COLO668 (cell line): ENCODE data around the gene EXOC4.
"Not testable (repeated sequence)": the region's sequence is repeated elsewhere in the genome, so short reads cannot be mapped to it uniquely, and the experiment has no call there.

Experiments
- DNase-seq: peaks from one replicate; lab custom pipeline; 2025; ENCODE audit not compliant: unreplicated experiment; lab: John Stamatoyannopoulos, UW

The EXOC4 gene

DNA sequence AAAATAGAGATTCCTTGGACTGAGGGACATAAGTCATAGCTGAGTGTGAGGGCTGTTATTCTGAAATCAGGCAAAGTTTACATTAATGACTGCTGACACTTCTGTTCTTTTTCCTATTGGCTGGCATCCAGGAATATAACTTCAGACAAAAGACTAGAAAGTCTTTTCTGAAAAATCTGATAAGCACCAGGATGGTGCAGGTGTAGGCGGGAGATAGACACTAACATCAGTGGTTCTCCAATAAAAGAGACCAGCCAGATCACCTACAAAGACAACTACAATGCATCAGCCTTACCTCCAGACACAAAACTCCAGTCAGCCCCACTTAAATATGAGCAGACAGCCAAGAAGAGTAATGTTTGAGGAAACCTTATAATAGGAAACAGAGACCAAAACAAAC is 705.9 kb downstream of the EXOC4 start:
- no peak for DNase-seq

DNA sequence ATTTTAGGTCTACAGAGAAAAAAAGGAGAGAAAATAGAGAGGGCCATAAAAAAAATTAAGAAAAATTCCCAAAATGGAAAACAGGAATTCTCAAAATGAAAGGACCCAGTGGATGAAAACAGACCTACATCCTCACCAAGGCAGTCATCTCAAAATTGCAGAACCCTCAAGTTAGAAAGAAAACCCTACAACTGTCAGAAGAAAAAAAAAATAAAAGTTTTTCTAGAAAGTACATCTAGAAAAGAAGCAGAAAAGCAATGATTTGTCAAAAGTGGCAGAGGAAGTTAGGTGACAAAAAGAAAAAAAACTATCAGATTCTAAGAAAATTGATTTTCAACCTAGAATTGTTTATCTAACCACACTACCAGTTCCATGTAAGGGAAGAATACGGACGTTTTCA is 706.6 kb downstream of the EXOC4 start:
- no peak for DNase-seq

GRCh38 chr7:133961724-133962123 is 708.8 kb downstream of the EXOC4 start:
- no peak for DNase-seq

DNA sequence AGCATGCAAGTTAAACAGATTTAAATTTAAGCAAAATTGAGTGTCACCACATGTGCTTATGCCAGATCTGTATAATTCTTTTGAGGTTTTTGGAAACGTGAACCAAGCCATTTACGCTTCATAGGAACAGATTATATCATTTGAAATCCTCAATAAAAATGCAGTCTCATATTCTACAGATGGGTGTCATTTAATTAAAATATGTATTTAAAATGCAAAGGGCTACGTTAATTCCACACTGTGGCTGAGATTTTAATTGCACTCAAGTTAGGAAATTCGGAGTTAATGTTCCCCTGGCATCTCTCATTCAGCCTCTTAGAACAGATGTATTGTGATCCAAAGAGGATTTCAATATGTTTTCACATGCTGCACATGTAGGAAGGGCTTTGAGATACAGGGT is 709.8 kb downstream of the EXOC4 start:
- no peak for DNase-seq

DNA sequence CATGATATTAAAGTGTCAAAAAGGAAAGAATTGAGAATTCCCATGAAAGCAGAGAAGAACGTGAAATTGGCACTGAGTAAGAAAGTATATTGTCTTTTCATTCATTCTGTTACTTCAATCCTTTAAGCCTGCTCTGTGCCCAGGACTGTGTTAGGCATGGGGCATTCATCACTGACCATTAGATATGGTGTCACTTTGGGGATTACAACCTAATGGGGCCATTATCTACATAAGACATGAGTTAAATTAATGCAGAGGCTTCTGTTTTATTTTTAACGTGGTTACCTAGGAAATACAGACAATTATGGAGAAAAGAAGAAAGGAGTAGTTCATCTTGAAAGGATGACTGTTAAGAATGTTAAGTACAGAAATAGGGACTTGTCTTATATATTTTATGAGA is 710.8 kb downstream of the EXOC4 start:
- DNase-seq: no peak

- no peak for DNase-seq
These were observed 718.7 kb downstream of the EXOC4 start for GRCh38 chr7:133971625-133972024.

- no peak for DNase-seq
These were observed 720.8 kb downstream of the EXOC4 start for GRCh38 chr7:133973710-133974109.

DNA sequence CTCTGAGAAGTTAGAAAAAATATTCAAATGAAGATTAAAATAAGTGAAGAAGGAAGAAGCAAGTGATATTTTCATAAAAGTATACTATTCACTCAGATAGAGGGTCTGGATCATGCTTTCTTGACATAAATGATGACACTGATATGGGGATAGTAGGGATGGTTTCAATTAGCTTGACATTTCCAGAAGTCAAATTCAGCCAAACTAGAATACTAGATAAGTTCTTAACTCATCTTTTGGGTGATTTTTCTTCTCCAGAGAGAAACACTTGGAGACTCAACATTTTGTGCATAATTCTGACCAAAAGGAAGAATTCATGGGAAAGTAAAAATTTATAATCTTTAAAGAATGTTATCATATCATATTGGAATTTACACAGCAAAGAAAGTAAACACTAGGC is 722.3 kb downstream of the EXOC4 start:
- no peak for DNase-seq

DNA sequence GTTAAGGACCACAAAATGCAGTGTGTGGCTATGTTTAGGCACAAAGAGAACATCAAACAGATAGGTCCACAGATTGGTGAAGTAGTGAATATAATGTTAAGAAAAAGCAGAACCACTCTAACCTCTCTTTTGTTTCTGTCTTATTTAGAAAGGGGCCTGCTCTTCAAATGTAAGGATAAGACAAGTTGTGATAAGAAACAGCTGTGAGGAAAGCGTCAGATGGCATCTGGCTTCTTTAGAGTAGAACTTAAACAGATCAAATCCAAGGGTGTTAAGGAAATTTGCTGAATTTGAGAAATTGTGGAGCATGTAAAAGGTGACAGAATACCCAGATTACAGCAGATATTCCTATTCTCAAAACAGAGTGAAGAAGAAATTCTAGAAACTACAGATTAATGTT is 723.3 kb downstream of the EXOC4 start:
- no peak for DNase-seq

- no peak for DNase-seq
These were observed 724.8 kb downstream of the EXOC4 start for GRCh38 chr7:133977409-133978274.

DNA sequence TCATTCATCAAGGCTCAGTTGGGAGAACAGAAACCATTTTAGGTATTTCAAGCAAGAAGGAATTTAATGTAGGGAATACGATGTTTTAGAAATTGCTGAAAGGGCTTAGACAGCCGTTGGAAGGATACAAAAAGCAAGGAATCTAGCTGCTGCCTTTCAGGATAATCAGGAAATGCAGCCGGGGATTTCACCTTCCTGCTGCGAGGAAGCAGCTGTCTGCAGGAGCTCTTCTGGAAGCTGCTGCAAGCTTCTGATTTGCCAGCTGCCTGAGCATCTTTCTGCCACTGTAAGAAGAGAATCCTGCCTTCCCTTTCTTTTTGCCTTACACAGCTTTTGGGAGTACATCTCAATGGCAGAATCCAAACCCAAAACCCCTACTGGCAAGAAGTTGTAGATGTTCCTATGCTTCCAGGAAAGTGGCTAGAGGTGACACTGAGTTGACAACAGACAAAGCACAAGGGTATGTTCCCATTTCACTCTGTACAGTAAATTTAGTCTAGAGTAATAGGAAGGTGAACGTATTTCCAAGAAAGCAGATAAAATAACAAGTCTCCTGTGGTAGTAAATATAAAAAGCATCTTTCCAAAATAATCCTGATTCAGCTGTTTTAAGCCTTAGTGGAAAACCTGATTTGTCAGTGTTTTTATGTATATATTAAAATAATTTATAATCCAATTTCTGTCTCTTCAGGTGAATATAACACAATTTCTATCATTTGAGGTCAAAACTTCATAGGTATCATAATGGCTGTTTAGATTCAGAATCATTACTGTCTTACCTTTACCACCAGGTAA is 725.8 kb downstream of the EXOC4 start:
- DNase-seq: no peak

- no peak for DNase-seq
These were observed 727.9 kb downstream of the EXOC4 start for GRCh38 chr7:133980804-133981203.

GRCh38 chr7:133983685-133984419 is 731.0 kb downstream of the EXOC4 start:
- no peak for DNase-seq

- DNase-seq: no peak
These were observed 732.4 kb downstream of the EXOC4 start for GRCh38 chr7:133985300-133985699.

DNA sequence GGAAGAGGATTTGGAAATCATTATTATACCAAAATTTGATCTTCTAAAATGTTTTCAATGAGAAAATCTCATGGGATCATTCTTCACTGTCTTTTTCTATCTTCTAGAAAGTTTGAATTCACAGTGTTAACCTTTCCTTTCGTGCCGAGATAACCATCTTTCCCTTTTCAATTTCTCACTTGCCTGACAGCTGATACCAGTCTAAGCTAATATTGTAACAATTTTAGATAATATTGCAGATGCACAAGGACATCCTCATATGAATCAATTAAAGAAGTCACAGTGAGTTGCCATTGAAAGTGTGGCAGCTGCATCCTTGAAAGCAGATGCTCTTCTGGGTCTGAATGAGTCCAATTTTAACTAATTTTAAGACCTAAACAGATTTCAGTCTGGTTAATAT is 734.7 kb downstream of the EXOC4 start:
- DNase-seq: no peak

DNA sequence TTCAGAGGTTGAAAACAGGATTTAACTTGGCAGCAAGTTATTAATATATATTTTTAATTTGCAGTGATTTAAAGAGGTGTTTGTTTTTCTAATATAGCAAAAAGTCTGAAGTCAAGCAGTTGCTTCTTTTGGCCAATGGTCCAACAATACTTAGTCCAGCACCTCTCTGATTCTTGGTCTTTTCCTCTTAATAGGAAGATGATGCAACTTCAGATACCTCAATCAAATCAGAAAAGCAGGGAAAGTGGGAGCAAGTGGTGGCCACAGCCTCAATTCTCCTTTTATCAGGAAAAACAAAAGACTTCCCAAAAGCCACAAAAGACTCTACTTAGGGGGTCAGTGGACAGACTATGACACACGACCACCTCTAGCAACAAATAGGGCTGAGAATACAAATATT is 740.7 kb downstream of the EXOC4 start:
- no peak for DNase-seq

DNA sequence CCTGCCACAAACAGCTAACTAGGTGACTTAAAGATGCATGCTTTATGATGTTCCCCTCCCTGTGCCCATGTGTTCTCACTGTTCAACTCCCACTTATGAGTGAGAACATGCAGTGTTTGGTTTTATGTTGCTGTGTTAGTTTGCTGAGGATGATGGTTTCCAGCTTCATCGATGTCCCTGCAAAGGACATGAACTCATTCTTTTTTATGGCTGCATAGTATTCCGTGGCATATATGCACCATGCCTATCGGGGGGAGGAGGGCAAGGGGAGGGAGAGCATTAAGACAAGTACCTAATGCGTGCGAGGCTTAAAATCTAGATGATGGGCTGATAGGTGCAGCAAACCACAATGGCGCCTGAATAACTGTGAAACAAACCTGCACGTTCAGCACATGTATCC is 741.2 kb downstream of the EXOC4 start:
- not testable (repeated sequence) for DNase-seq

DNA sequence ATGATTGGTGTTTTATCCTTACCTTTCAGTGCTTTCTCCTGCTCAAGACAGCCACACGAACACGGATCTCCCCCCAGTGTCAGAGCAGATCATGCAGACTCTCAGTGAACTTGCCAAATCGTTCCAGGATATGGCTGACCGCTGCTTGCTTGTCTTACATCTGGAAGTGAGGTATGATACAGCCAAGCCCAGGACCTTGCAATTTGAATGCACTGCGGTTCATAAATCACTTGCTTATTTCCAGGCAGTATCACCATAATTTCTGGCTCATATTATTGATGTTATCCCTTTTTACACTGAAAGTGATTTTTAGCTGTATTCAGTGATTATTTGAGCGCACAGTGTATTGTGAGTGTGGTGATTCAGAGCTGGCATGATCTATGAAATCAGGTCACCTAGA is 744.6 kb downstream of the EXOC4 start:
- no peak for DNase-seq

- no peak for DNase-seq
These were observed 746.3 kb downstream of the EXOC4 start for GRCh38 chr7:133999178-133999577.

GRCh38 chr7:134004829-134005505 is 752.1 kb downstream of the EXOC4 start:
- no peak for DNase-seq
